HL-60 (cell line): Measurements from ENCODE around the gene SLITRK1.

Source experiments
- DNase-seq, 2 experiments: peaks; one replicate each; pipeline ENCODE4 v3.0.0-alpha.2; 2010 to 2020; ENCODE audit warnings: low read depth in 1 of 2, low spot score in 1 of 2
- H3K27ac ChIP-seq: fragments of 250-450 bp; sonication (Bioruptor Pico); replicated peaks from 2 replicates; pipeline ENCODE4 v1.5.1; 2020; ENCODE audit warnings: mild to moderate bottlenecking, moderate library complexity
- H3K27me3 ChIP-seq: fragments of 250-450 bp; sonication (Bioruptor Pico); 2 replicates; pipeline ENCODE4 v1.5.1; 2021; ENCODE audit warnings: mild to moderate bottlenecking, moderate library complexity; ENCODE audit not compliant: insufficient read depth, poor library complexity, severe bottlenecking
- H3K4me3 ChIP-seq: replicated peaks from 2 replicates; pipeline ENCODE4 v1.5.1; 2011; ENCODE audit warnings: mild to moderate bottlenecking, control low read depth, low read length; ENCODE audit not compliant: insufficient read depth
- GABPA ChIP-seq: IDR thresholded peaks from 2 replicates; pipeline ENCODE4 v1.6.1; 2012; ENCODE audit warnings: low read depth
- POLR2AphosphoS5 ChIP-seq: IDR thresholded peaks from 2 replicates; pipeline ENCODE4 v1.6.1; 2012; ENCODE audit warnings: low read depth
- SPI1 ChIP-seq: IDR thresholded peaks from 2 replicates; pipeline ENCODE4 v1.6.1; 2012; ENCODE audit warnings: low read depth, mild to moderate bottlenecking, borderline replicate concordance
- TF ChIP-seq, protein P1 (sequence below): IDR thresholded peaks from one replicate; pipeline ENCODE4 v1.5.1; 2011; ENCODE audit warnings: low read length, control low read depth, inconsistent platforms; ENCODE audit not compliant: insufficient read depth
- TF ChIP-seq, protein P2 (sequence below): IDR thresholded peaks from 2 replicates; pipeline ENCODE4 v1.6.1; 2012; ENCODE audit warnings: low read depth; ENCODE audit not compliant: insufficient replicate concordance

SLITRK1 gene

DNA sequence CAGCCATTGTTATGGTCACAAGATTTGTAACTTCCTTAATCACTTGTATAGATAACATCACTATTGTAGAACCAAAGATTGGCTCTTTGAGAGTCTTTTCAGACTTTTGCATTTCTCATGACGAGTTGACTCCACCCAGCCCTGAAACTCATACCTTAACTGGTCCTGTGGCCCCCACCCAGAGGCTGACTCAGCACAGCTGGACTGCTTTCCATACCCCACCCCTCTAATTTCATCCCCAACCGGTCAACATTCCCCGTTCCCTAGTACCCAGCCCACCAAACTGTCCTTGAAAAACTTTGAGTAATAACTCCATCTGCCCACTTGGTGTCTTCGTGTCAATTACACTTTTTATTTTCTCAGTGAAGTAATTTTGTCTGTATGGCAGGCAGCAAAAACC is 32.1 kb upstream of the SLITRK1 start:
- Histone ChIP-seq H3K4me3 (no peak overlapping the region), H3K27ac (no peak overlapping the region), H3K27me3 (no peaks in the 10 kb centered on the region)
- DNase-seq = no peak
- no peak for TF ChIP-seq GABPA
- TF ChIP-seq, protein P1, sequence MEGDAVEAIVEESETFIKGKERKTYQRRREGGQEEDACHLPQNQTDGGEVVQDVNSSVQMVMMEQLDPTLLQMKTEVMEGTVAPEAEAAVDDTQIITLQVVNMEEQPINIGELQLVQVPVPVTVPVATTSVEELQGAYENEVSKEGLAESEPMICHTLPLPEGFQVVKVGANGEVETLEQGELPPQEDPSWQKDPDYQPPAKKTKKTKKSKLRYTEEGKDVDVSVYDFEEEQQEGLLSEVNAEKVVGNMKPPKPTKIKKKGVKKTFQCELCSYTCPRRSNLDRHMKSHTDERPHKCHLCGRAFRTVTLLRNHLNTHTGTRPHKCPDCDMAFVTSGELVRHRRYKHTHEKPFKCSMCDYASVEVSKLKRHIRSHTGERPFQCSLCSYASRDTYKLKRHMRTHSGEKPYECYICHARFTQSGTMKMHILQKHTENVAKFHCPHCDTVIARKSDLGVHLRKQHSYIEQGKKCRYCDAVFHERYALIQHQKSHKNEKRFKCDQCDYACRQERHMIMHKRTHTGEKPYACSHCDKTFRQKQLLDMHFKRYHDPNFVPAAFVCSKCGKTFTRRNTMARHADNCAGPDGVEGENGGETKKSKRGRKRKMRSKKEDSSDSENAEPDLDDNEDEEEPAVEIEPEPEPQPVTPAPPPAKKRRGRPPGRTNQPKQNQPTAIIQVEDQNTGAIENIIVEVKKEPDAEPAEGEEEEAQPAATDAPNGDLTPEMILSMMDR = no peak
- TF ChIP-seq SPI1 = no peak
- TF ChIP-seq POLR2AphosphoS5 = no peak
- TF ChIP-seq, protein P2, sequence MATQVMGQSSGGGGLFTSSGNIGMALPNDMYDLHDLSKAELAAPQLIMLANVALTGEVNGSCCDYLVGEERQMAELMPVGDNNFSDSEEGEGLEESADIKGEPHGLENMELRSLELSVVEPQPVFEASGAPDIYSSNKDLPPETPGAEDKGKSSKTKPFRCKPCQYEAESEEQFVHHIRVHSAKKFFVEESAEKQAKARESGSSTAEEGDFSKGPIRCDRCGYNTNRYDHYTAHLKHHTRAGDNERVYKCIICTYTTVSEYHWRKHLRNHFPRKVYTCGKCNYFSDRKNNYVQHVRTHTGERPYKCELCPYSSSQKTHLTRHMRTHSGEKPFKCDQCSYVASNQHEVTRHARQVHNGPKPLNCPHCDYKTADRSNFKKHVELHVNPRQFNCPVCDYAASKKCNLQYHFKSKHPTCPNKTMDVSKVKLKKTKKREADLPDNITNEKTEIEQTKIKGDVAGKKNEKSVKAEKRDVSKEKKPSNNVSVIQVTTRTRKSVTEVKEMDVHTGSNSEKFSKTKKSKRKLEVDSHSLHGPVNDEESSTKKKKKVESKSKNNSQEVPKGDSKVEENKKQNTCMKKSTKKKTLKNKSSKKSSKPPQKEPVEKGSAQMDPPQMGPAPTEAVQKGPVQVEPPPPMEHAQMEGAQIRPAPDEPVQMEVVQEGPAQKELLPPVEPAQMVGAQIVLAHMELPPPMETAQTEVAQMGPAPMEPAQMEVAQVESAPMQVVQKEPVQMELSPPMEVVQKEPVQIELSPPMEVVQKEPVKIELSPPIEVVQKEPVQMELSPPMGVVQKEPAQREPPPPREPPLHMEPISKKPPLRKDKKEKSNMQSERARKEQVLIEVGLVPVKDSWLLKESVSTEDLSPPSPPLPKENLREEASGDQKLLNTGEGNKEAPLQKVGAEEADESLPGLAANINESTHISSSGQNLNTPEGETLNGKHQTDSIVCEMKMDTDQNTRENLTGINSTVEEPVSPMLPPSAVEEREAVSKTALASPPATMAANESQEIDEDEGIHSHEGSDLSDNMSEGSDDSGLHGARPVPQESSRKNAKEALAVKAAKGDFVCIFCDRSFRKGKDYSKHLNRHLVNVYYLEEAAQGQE = no peak

DNA sequence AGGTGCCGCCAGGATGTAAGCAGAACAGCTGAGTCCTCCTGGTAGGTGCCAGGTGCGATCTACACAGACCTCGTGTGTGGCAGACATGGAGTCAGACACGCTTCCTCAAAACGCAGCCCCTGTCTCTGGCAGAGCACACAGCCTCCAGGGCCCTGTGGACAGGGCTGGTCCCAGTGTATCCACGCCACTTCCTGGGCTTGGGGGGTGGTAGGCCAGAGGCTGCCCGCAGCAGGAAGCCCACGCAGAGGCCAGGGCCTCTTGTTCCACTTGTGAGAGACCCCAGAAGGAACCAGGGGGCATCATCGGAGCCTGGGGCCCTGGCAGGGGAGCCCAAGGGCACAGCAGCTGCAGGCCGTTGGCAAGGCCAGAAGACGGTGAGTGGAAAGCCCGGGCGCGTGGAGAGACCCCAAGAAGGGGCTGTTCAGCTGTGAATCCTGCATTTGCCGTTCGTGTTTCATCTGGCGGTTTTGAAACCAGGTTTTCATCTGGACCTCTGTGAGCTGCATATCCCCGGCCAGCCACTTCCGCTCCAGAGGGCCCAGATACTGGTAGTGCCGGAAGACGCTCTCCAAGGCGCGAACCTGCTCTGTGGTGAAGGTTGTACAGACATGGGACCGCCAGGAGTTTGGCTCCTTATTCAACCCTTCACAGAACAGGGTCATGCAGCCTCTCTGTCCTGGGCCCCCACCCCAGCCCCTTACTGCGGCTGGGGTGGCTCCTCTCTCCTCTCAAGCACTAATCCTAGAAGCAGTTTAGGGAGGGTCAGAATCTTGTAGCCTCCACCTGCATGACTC is 25.1 kb upstream of the SLITRK1 start:
- no peak overlapping the region for H3K4me3 ChIP-seq
- TF ChIP-seq SPI1 (no peak), POLR2AphosphoS5 (no peak), GABPA (no peak)
- TF ChIP-seq, protein P2 = no peak
- TF ChIP-seq, protein P1 = no peak
- DNase-seq = no peak
- no peak overlapping the region for H3K27ac ChIP-seq
- H3K27me3 ChIP-seq = no peaks in the 10 kb centered on the region

DNA sequence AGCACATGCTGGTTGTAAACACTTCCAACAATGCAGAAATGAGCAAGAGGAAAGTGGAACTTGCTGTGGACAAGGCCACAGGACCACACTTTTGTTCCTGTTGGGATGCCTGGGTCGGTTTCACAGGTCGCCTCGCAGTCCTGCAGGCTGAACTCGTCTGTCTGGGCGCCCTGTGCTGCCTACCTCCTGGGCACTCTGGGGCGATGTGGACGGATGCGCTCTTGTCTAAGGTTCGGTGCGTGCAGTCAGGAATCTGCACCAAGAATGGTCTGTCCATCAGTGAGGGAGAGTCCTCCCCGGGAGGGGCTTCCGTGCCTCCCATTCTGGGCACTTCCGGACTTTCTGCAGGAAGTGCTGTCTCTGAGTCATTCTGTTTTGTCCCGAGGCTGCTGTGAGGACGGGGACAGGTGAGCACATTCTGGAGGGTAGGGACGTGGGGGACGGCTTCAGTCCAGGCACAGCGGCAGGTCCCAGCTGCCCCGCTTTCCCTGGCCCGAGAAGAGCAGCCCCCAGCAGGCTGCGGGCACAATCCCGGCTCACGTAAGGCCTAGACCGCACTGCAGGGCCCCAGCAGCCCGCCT is 24.1 kb upstream of the SLITRK1 start:
- no peak for TF ChIP-seq SPI1
- no peak for TF ChIP-seq GABPA
- no peak for TF ChIP-seq POLR2AphosphoS5
- TF ChIP-seq, protein P1 = no peak
- TF ChIP-seq, protein P2 = no peak
- DNase-seq = no peak
- Histone ChIP-seq H3K27ac (no peak overlapping the region), H3K27me3 (no peaks in the 10 kb centered on the region), H3K4me3 (no peak overlapping the region)
